ENCODE results near the gene DVL2.

GRCh38 chr17:7219229-7219811 lies 15.0 kb downstream of the DVL2 start:
- TF ChIP-seq POLR2A (IDR thresholded peaks at IDR 0.05) = no peak
- no peak for TF ChIP-seq CTCF (IDR thresholded peaks at IDR 0.05)
